Measurements from ENCODE around the gene KLHL13.

- no peak for TF ChIP-seq EZH2 (IDR thresholded peaks at IDR 0.05; ENCODE audit: insufficient read depth, low read length)
- TF ChIP-seq CTCF (IDR thresholded peaks at IDR 0.05; ENCODE audit: insufficient read depth, low read depth, low read length), result no peak
These were observed 256.1 kb downstream of the KLHL13 start for GRCh38 chrX:117860517-117860916.
